Natural killer cell (primary cell): ENCODE data around the gene DGKQ. TPM values are rescaled to one million over a fixed set of nuclear protein-coding genes. Genes with fewer than 3 reads are reported as not detected.

Source experiments
- ATAC-seq, 3 donors: fragments of 150-1000 bp in 2 of 3; fragments of 200-7000 bp in 1 of 3; cut with Tn5 transposase; 1 replicate in 1 of 3; 2 replicates in 2 of 3; pipeline ENCODE4 v1.10.0; 2021; ENCODE audit warnings: mild to moderate bottlenecking in 2 of 3, moderate library complexity in 2 of 3
- DNase-seq, 2 donors: peaks; one replicate each; pipeline versions ENCODE4 v3.0.0 to v3.0.0-alpha.2; 2013 to 2021; ENCODE audit warnings: mixed read lengths in 1 of 2
- H3K27ac ChIP-seq: one replicate; pipeline ENCODE4 v1.5.1; 2013; ENCODE audit warnings: mild to moderate bottlenecking, low read length
- H3K27me3 ChIP-seq: one replicate; pipeline ENCODE4 v1.6.1; 2013; ENCODE audit warnings: low read length; ENCODE audit not compliant: control insufficient read depth, insufficient read depth
- H3K36me3 ChIP-seq: one replicate; pipeline ENCODE4 v1.6.1; 2013; ENCODE audit warnings: low read length; ENCODE audit not compliant: control insufficient read depth, insufficient read depth
- H3K4me1 ChIP-seq: one replicate; pipeline ENCODE4 v1.6.1; 2013; ENCODE audit warnings: low read length; ENCODE audit not compliant: control insufficient read depth, insufficient read depth
- H3K4me3 ChIP-seq: one replicate; pipeline ENCODE4 v1.5.1; 2013; ENCODE audit warnings: low read length
- H3K9me3 ChIP-seq: one replicate; pipeline ENCODE4 v1.6.1; 2013; ENCODE audit warnings: low read length; ENCODE audit not compliant: control insufficient read depth, insufficient read depth
- H3K27ac Mint-ChIP-seq, 2 donors: one replicate each; pipeline ENCODE4 v1.8.0; 2022; ENCODE audit warnings: mild to moderate bottlenecking in 2 of 2, mixed read lengths in 2 of 2, moderate library complexity in 1 of 2
- H3K27me3 Mint-ChIP-seq, 2 donors: one replicate each; pipeline ENCODE4 v1.8.0; 2022; ENCODE audit warnings: low read depth in 2 of 2, mixed read lengths in 2 of 2
- H3K36me3 Mint-ChIP-seq: one replicate; pipeline ENCODE4 v1.8.0; 2022; ENCODE audit warnings: mixed read lengths
- H3K4me1 Mint-ChIP-seq, 2 donors: one replicate each; pipeline ENCODE4 v1.8.0; 2022; ENCODE audit warnings: mixed read lengths in 2 of 2
- H3K4me3 Mint-ChIP-seq: one replicate; pipeline ENCODE4 v1.8.0; 2022; ENCODE audit warnings: mild to moderate bottlenecking, moderate library complexity, mixed read lengths
- H3K9me3 Mint-ChIP-seq, 2 donors: one replicate each; pipeline ENCODE4 v1.8.0; 2022; ENCODE audit warnings: mixed read lengths in 2 of 2
- CTCF ChIP-seq: fragments of 200-600 bp; IDR thresholded peaks from one replicate; pipeline ENCODE4 v1.8.0; 2022; ENCODE audit warnings: antibody characterized with exemption
- WGBS: methylation state at CpG from one replicate; pipeline ENCODE4 v1.1.7; 2013; ENCODE audit warnings: missing lambda C conversion rate; ENCODE audit not compliant: insufficient coverage; 5-methylcytosine and 5-hydroxymethylcytosine counted together
- intact Hi-C: fragments of 100-400 bp; cut with micrococcal nuclease; formaldehyde crosslinking; loops from one replicate; pipeline ENCODE4 v1.14.2; 2022
- total RNA-seq, 4 donors: library from RNA; stranded (reverse); fragments of 120-200 nt in 1 of 4; gene quantifications; one replicate each; pipeline versions ENCODE4 v1.2.3 to v1.2.4, GENCODE V29; 2013 to 2022

Gene DGKQ
- total RNA-seq, 3 donors from 2014 or later (not counting 1 experiment from before 2014, with no cell fraction given), result 64.2 to 79.5 (median 65.2) TPM

- intact Hi-C loops, result no loop called here
- H3K27ac Mint-ChIP-seq, result peak overlapping the region in 1 of 2 donors; percentile 50
- Histone ChIP-seq H3K27me3 (no peaks in the 10 kb centered on the region), H3K4me1 (peaks cover 4% of the 10 kb centered on the region), H3K4me3 (no peak overlapping the region), H3K9me3 (no peaks in the 10 kb centered on the region), H3K27ac (no peak overlapping the region), H3K36me3 (peaks cover 15% of the 10 kb centered on the region)
- DNase-seq, result no peak
- H3K36me3 Mint-ChIP-seq, result no peaks in the 10 kb centered on the region
- no peaks in the 10 kb centered on the region for H3K9me3 Mint-ChIP-seq
- no peak overlapping the region for H3K4me3 Mint-ChIP-seq
- ATAC-seq, result no peak
- WGBS, result 95% methylated on average over 23 of the region's 23 CpGs
- H3K4me1 Mint-ChIP-seq, result peaks cover 4 to 21% of the 10 kb centered on the region in 2 donors
- TF ChIP-seq CTCF, result no peak
- no peaks in the 10 kb centered on the region for H3K27me3 Mint-ChIP-seq
Measured at GRCh38 chr4:951594-952468, 21.5 kb downstream of the DGKQ start.

DNA sequence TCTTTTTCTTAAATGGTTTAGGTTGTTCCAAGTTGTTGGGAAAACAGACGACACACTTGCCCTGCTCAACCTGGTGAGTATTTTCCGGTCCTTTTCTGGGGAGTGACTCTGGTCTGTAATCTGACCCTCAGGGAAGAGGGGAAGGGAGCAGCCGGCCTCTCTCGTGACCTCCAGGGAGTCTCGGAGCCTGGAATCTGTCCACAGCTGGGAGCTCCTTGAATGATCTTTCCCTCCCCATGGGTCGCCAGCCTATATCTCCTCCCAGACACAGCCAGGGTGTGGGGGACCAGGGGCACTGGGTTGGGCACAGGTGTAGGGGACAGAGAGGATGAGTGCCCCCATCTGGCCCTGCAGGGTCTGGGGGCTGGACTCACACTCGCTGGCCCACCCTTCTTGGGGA lies 22.2 kb downstream of the DGKQ start:
- ATAC-seq (no peak), DNase-seq (no peak)
- H3K4me3 ChIP-seq, result no peak overlapping the region
- H3K27ac ChIP-seq, result no peak overlapping the region
- H3K9me3 Mint-ChIP-seq, result no peaks in the 10 kb centered on the region
- TF ChIP-seq CTCF, result no peak
- H3K4me1 Mint-ChIP-seq, result peaks cover 10 to 23% of the 10 kb centered on the region in 2 donors
- H3K36me3 ChIP-seq, result peaks cover 15% of the 10 kb centered on the region
- 96% methylated on average over 6 of the region's 7 CpGs for WGBS
- H3K27ac Mint-ChIP-seq, result no peak overlapping the region
- no peaks in the 10 kb centered on the region for H3K36me3 Mint-ChIP-seq
- no peak overlapping the region for H3K4me3 Mint-ChIP-seq
- peaks cover 10% of the 10 kb centered on the region for H3K4me1 ChIP-seq
- no peaks in the 10 kb centered on the region for H3K27me3 ChIP-seq
- intact Hi-C loops, result no loop called here
- no peaks in the 10 kb centered on the region for H3K9me3 ChIP-seq
- H3K27me3 Mint-ChIP-seq, result no peaks in the 10 kb centered on the region

DNA sequence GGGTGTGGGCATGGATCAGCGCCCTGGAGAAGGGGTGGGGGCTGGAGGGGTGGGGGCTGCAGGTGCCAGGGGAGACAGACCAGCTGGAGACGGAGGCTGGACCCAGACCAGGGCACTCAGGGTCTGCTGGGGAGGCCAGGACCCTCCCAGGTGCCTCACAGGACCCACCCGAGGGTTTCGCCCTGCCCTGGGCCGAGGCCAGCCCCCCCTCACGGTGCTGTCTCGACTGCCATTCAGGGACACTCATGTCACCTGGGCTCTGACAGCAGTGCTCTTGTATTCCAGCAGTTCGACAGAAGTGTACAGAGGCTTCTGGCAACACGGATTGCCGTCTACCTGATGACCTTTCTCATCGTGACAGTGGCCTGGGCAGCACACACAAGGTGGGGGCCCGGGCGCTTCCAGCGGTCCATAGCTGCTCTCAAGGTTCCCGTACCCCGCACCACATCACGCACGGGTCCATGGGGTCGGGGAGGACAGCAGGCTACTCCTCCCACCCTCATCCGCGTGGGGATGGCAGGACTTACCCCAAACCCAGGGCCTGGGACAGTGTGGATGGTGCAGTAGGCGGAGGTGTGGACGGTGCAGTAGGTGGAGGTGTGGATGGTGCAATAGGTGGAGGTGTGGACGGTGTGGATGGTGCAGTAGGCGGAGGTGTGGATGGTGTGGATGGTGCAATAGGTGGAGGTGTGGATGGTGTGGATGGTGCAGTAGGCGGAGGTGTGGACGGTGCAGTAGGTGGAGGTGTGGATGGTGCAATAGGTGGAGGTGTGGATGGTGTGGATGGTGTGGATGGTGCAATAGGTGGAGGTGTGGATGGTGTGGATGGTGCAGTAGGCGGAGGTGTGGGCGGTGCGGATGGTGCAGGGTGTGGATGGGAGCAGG lies 23.0 kb downstream of the DGKQ start:
- H3K27me3 Mint-ChIP-seq, result no peaks in the 10 kb centered on the region
- no peak for ATAC-seq
- Histone ChIP-seq H3K27ac (no peak overlapping the region), H3K9me3 (no peaks in the 10 kb centered on the region), H3K4me3 (no peak overlapping the region), H3K36me3 (peaks cover 15% of the 10 kb centered on the region), H3K4me1 (peaks cover 11% of the 10 kb centered on the region), H3K27me3 (no peaks in the 10 kb centered on the region)
- no peak overlapping the region for H3K27ac Mint-ChIP-seq
- H3K9me3 Mint-ChIP-seq, result no peaks in the 10 kb centered on the region
- no peak for TF ChIP-seq CTCF
- H3K36me3 Mint-ChIP-seq, result no peaks in the 10 kb centered on the region
- intact Hi-C loops, result no loop called here
- H3K4me1 Mint-ChIP-seq, result peaks cover 18 to 31% of the 10 kb centered on the region in 2 donors
- WGBS, result 92% methylated on average over 28 of the region's 30 CpGs
- no peak overlapping the region for H3K4me3 Mint-ChIP-seq
- DNase-seq, result no peak
